IPS DF 6.9 (cell line): ENCODE measurements around the gene FGF12.

ENCODE experiments used
- DNase-seq: peaks from one replicate; pipeline ENCODE4 v3.0.0-alpha.2; 2013; ENCODE audit warnings: low read depth, low spot score
- H3K27ac ChIP-seq: one replicate; pipeline ENCODE4 v1.5.1; 2013; ENCODE audit warnings: low read length, control low read depth
- H3K27me3 ChIP-seq: 2 replicates; pipeline ENCODE4 v1.6.1; 2013; ENCODE audit warnings: mild to moderate bottlenecking, low read length; ENCODE audit not compliant: control insufficient read depth, insufficient read depth
- H3K36me3 ChIP-seq: 2 replicates; pipeline ENCODE4 v1.6.1; 2013; ENCODE audit warnings: low read length; ENCODE audit not compliant: control insufficient read depth, insufficient read depth
- H3K4me1 ChIP-seq: 2 replicates; pipeline ENCODE4 v1.6.1; 2013; ENCODE audit warnings: low read length; ENCODE audit not compliant: control insufficient read depth, insufficient read depth
- H3K4me3 ChIP-seq: 2 replicates; pipeline ENCODE4 v1.5.1; 2013; ENCODE audit warnings: mild to moderate bottlenecking, low read length
- H3K9me3 ChIP-seq: 2 replicates; pipeline ENCODE4 v1.6.1; 2013; ENCODE audit warnings: low read length, inconsistent platforms; ENCODE audit not compliant: control insufficient read depth, insufficient read depth
- WGBS: extraction: QIAGEN DNeasy Blood & Tissue Kit; methylation state at CpG from one replicate; pipeline ENCODE4 v1.1.7; 2013; ENCODE audit warnings: mixed read lengths, missing lambda C conversion rate; ENCODE audit not compliant: insufficient read length, insufficient coverage; 5-methylcytosine and 5-hydroxymethylcytosine counted together

FGF12 gene

GRCh38 chr3:192397012-192397411 lies 330.3 kb downstream of the FGF12 start:
- DNase-seq, result no peak
- Histone ChIP-seq H3K27ac (no peak overlapping the region), H3K27me3 (no peaks in the 10 kb centered on the region), H3K4me1 (no peaks in the 10 kb centered on the region; the same call in 1 of the 2 replicates), H3K9me3 (no peaks in the 10 kb centered on the region), H3K36me3 (no peaks in the 10 kb centered on the region), H3K4me3 (no peak overlapping the region)
- WGBS, result no CpG with 5 or more reads among the region's 3 CpGs

- no peaks in the 10 kb centered on the region for H3K9me3 ChIP-seq
- H3K36me3 ChIP-seq, result no peaks in the 10 kb centered on the region
- no peak overlapping the region for H3K4me3 ChIP-seq
- no peaks in the 10 kb centered on the region; the same call in 1 of the 2 replicates for H3K4me1 ChIP-seq
- H3K27ac ChIP-seq, result no peak overlapping the region
- DNase-seq, result no peak
- no CpG with 5 or more reads among the region's 5 CpGs for WGBS
- H3K27me3 ChIP-seq, result no peaks in the 10 kb centered on the region
Measured at GRCh38 chr3:192395506-192395905, 331.8 kb downstream of the FGF12 start.

- Histone ChIP-seq H3K4me1 (no peaks in the 10 kb centered on the region; the same call in 1 of the 2 replicates), H3K9me3 (no peaks in the 10 kb centered on the region), H3K27me3 (no peaks in the 10 kb centered on the region), H3K4me3 (no peak overlapping the region), H3K36me3 (no peaks in the 10 kb centered on the region), H3K27ac (no peak overlapping the region)
- DNase-seq, result no peak
- WGBS, result no CpG with 5 or more reads among the region's 4 CpGs
Measured at GRCh38 chr3:192392986-192393385, 334.4 kb downstream of the FGF12 start.

- WGBS, result no CpG with 5 or more reads among the region's 2 CpGs
- no peaks in the 10 kb centered on the region for H3K36me3 ChIP-seq
- H3K9me3 ChIP-seq, result no peaks in the 10 kb centered on the region
- DNase-seq, result no peak
- no peak overlapping the region for H3K27ac ChIP-seq
- no peak overlapping the region for H3K4me3 ChIP-seq
- no peaks in the 10 kb centered on the region for H3K4me1 ChIP-seq
- no peaks in the 10 kb centered on the region for H3K27me3 ChIP-seq
Measured at GRCh38 chr3:192382861-192383260, 344.5 kb downstream of the FGF12 start.

- no peak overlapping the region for H3K4me3 ChIP-seq
- no peaks in the 10 kb centered on the region; the same call in 1 of the 2 replicates for H3K27me3 ChIP-seq
- no peak overlapping the region for H3K27ac ChIP-seq
- WGBS, result no CpG with 5 or more reads among the region's 2 CpGs
- H3K36me3 ChIP-seq, result no peaks in the 10 kb centered on the region
- no peaks in the 10 kb centered on the region for H3K9me3 ChIP-seq
- DNase-seq, result no peak
- no peaks in the 10 kb centered on the region for H3K4me1 ChIP-seq
Measured at GRCh38 chr3:192373586-192373985, 353.8 kb downstream of the FGF12 start.

- WGBS, result no CpG with 5 or more reads among the region's 6 CpGs
- Histone ChIP-seq H3K4me1 (no peaks in the 10 kb centered on the region), H3K36me3 (no peaks in the 10 kb centered on the region), H3K27me3 (no peaks in the 10 kb centered on the region; the same call in 1 of the 2 replicates), H3K4me3 (no peak overlapping the region), H3K9me3 (no peaks in the 10 kb centered on the region), H3K27ac (no peak overlapping the region)
- no peak for DNase-seq
Measured at GRCh38 chr3:192373032-192373431, 354.3 kb downstream of the FGF12 start.

GRCh38 chr3:192372616-192373015 lies 354.7 kb downstream of the FGF12 start:
- no peaks in the 10 kb centered on the region for H3K9me3 ChIP-seq
- H3K36me3 ChIP-seq, result no peaks in the 10 kb centered on the region
- H3K4me3 ChIP-seq, result no peak overlapping the region
- WGBS, result no CpG with 5 or more reads among the region's 4 CpGs
- no peaks in the 10 kb centered on the region; the same call in 1 of the 2 replicates for H3K27me3 ChIP-seq
- no peaks in the 10 kb centered on the region for H3K4me1 ChIP-seq
- DNase-seq, result no peak
- H3K27ac ChIP-seq, result no peak overlapping the region

GRCh38 chr3:192371870-192372400 lies 355.4 kb downstream of the FGF12 start:
- no peak for DNase-seq
- Histone ChIP-seq H3K36me3 (no peaks in the 10 kb centered on the region), H3K27ac (no peak overlapping the region), H3K27me3 (no peaks in the 10 kb centered on the region; the same call in 1 of the 2 replicates), H3K4me1 (no peaks in the 10 kb centered on the region), H3K4me3 (no peak overlapping the region), H3K9me3 (no peaks in the 10 kb centered on the region)
- no CpG with 5 or more reads among the region's 2 CpGs for WGBS

GRCh38 chr3:192367616-192368015 lies 359.7 kb downstream of the FGF12 start:
- no peaks in the 10 kb centered on the region for H3K9me3 ChIP-seq
- WGBS, result no CpG with 5 or more reads among the region's 5 CpGs
- no peaks in the 10 kb centered on the region for H3K4me1 ChIP-seq
- H3K36me3 ChIP-seq, result no peaks in the 10 kb centered on the region
- no peak overlapping the region for H3K27ac ChIP-seq
- DNase-seq, result no peak
- H3K4me3 ChIP-seq, result no peak overlapping the region
- H3K27me3 ChIP-seq, result no peaks in the 10 kb centered on the region

- WGBS, result no CpG with 5 or more reads among the region's 6 CpGs
- H3K36me3 ChIP-seq, result no peaks in the 10 kb centered on the region
- H3K27ac ChIP-seq, result no peak overlapping the region
- no peaks in the 10 kb centered on the region for H3K27me3 ChIP-seq
- no peak for DNase-seq
- H3K4me1 ChIP-seq, result no peaks in the 10 kb centered on the region
- no peaks in the 10 kb centered on the region for H3K9me3 ChIP-seq
- H3K4me3 ChIP-seq, result no peak overlapping the region
Measured at GRCh38 chr3:192366916-192367315, 360.4 kb downstream of the FGF12 start.

GRCh38 chr3:192365571-192365970 lies 361.8 kb downstream of the FGF12 start:
- no peak overlapping the region for H3K4me3 ChIP-seq
- H3K27ac ChIP-seq, result no peak overlapping the region
- no CpG with 5 or more reads among the region's 7 CpGs for WGBS
- DNase-seq, result no peak
- no peaks in the 10 kb centered on the region for H3K27me3 ChIP-seq
- H3K9me3 ChIP-seq, result no peaks in the 10 kb centered on the region
- no peaks in the 10 kb centered on the region for H3K36me3 ChIP-seq
- no peaks in the 10 kb centered on the region for H3K4me1 ChIP-seq
